UCSD-AML1 (cell line): ENCODE results near the gene CNIH4.
"Not testable (repeated sequence)": the region's sequence is repeated elsewhere in the genome, so short reads cannot be mapped to it uniquely, and the experiment has no call there.

Experiments
- DNase-seq: peaks from one replicate; lab custom pipeline; 2025; ENCODE audit not compliant: unreplicated experiment; lab: John Stamatoyannopoulos, UW

The CNIH4 gene

DNA sequence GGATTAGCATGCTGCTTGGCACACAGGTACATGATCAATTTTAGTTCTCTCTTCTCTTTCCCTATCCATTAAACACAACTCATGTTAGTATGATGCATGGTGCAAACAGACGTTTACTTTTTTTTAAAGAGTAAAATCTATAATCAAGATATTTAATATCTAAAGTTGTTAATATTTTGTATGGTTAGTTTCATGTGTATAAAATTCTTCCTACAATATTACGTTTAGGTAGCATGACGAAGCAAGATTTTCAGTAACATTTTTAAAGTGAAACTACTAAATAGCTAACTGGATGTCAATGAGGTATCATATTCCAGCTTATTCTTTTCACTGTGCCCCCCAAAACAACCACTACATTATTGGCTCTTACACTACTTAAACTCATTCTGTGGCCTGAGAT is 36.6 kb downstream of the CNIH4 start:
- DNase-seq = no peak

DNA sequence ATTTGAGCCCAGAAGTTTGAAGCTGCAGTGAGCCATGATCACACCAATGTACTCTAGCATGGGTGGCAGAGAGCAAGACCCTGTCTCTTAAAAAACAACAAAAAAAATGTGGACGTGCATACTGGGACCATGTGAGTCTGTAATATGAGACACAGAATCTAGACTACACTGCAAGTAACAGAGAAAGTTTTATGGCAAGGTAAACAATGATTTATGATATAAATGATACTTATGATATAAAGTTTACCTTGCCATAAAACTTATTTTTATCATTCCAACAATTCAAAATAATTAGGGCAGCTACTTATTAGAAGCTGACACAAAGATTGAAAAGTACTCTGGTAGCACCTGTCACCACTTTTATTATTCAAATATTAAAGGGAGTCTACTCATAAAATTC is 43.2 kb downstream of the CNIH4 start:
- no peak for DNase-seq

DNA sequence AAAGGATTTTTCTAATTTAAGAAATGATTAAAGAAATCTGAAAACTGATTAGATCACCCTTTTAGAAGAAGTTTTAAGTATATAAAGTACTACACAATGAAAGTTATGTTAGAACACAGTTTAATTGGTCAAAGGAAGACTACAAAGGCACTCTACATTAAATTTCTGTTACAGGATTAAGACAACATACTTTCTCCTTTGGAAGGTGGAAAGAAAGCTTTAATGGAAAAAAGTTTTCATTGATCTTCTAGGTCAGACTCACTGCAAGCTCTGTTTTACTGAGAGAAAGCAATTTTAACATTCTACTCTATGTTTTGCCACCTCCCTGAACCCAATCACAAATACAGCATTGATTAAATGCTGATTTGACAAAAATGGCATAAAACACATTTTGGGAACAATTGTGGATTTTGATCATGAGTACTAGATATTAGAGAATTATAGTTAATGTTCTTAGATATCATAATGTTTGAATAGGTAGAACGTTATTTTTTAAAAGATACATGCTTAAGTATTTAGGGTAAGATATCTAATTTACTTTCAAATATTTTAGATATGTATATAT is 45.9 kb downstream of the CNIH4 start:
- DNase-seq = no peak

DNA sequence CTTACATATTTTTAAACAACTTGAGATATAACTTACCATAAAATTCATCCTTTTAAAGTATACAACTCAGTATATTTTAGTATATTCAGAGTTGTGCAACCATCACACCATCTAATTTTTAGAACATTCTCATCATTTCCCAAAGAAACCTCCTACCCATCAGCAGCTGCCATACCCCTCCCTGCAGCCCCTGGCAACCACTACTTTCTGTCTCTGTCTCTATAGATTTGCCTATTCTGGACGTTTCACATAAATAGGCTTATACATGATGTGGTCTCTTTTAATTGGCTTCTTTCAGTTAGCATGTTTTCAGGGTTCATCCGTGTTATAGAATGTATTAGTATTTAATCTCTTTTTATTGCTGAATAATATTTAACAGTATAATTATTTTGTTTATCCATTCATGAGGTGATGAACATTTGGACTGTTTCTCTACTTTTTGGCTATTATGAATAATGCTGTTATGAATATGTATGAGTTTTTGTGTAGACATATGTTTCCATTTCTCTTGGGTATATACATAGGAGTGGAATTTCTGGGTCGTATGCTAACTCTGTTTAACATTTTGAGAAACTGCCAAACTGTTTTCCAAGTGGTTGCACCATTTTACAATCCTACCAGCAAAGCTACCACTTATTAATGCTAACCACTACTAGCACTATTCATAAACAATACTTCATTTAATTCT is 48.4 kb downstream of the CNIH4 start:
- DNase-seq = no peak

DNA sequence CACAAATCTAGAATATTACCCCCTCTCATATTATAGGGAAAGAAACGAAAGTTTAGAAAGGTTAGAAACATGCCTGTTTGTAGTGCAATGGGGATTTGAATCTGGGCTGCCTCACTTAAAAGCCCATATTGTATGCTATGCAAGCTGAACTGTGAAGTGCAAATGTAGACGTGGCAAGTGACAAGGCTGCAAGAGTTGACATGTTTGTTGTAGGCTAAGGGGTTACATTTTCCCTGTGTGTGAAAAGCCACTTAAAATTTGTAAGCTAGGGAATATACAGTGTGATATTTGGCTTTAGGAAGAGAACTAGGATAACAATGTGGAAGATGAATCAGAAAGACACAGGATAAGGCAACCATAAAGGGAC is 48.9 kb downstream of the CNIH4 start:
- DNase-seq = no peak

DNA sequence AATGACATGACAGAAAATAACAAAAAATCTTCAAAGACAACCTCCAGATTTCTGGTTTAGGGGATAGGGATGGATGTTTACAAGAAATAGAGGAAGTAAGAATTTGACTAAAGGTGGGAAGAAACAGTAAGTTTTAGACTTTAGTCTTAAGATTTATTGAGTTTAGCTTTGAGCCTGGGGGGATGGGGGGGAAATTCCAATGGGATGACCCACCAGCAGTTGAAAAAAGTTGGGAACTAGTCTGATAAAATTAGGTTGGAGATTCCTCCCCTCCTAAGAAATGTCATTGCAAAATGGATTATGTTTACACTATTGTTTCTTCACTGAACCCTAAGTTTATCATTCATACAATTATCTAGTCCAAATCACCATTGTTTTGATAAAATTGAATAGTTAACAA is 49.5 kb downstream of the CNIH4 start:
- DNase-seq = no peak

DNA sequence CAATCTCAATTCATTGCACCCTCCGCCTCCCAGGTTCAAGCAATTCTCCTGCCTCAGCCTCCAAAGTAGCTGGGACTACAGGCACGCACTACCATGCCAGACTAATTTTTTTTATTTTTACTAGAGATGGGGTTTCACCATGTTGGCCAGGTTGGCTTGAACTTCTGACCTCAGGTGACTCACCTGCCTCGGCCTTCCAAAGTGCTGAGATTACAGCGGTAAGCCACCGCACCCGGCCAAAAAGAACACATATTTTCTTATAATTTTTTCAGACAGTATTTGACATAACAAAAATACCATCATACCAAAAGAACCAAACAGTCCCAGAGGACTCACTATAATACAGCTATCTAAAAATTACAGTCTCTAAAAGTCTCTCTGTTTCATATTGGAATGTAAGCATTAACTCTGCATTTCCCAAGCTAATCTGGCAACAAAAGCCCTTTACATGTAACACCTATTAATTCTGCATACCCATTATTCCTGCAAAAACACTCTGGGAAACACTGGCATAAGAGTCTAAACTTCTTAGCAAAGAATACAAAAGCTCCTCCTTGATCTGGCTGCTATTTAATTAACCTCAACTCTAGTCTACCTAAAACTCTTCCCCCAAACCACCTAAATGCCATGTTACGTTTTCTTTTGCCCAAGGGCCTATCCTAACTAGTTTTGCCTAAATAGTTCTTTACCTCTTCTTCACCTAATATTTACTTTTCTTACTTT is 51.1 kb downstream of the CNIH4 start:
- no peak for DNase-seq

DNA sequence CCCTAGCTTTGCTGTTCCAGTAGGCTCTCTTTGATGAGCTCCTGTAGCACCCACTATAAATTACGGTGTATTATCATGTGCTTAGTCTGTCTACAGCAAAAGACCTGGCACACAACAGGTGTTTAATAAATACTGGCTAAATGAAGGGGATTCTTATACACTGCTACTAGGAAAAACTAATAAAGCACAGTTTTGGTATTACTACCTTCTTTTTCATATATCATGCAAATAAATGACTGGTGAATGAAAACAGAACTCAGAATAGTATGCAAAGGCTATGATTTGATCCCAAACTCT is 51.6 kb downstream of the CNIH4 start:
- DNase-seq = no peak

DNA sequence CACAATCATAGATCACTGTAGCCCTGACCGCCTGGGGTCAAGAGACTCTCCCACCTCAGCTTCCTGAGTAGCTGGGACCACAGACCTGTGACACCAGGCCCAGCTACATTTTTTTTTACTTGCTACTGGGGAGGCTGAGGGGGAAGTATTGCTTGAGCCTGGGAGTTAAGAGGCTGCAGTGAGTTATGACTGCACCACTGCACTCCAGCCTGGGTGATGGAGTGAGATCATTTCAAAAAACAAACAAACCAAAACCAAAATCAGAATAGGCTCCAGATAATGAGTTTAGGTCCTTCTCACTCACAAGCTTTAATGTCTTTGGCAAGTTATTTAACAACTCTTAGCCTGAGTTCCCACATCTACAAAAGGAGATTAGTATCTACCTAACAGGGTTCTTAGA is 55.1 kb downstream of the CNIH4 start:
- DNase-seq = no peak

DNA sequence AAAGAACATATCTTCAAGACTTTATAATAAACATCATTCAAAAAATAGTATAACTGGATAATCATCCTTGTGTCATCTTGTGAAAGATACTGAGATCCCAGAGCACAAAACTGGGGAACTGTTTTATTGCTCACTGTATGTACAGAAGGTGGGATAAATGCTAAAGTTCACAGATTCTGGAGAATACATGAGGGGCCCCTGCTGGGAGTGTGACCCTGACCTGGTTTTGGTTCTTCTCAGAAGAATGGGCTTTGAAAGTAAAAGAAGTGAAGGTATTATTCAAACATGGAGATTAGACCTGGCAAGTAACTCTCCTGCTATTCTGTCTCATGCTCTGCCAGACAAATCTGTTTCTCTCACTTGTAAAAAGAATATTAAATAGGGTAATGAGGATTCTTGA is 63.4 kb downstream of the CNIH4 start:
- DNase-seq = no peak

DNA sequence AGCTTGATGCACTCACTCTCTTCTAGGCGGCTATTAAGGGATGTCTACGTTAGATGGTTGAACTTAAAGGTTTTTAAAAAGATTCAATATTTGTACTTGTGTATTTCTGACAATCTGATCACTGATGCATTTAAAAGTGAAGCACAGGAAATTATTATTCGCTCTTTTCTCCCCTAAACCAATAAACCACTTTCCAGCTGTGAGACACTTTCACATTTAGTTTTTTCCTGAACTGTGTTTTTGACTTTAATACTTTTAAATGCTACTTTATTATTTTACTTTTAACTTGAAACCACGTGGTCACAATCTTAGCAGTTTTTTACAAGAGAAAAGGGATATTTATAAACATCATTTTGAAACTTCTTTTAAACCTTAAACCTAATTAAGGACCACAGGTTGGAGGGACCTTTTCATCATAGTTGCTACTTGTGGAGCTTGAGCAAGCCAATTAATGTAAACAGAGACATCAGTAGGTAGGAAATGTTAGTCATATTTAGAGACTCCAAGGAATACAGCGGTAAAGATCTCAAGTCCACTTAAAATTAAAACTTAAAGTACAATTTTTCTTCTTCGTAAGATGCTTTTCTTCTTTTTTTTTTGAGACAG is 68.7 kb downstream of the CNIH4 start:
- no peak for DNase-seq

DNA sequence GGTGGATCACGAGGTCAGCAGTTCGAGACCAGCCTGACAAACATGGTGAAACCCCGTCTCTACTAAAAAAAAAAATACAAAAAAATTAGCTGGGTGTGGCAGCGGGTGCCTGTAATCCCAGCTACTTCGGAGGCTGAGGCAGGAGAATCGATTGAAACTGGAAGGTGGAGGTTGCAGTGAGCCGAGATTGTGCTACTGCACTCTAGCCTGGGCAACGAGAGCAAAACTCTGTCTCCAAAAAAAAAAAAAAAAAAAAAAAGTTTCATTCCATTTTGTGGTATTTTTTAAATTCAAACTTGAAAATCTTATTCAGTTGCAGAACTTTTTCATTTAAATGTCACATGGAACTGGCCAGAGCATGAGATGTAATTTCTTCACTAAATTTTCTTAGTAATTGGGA is 70.2 kb downstream of the CNIH4 start:
- DNase-seq = not testable (repeated sequence)

DNA sequence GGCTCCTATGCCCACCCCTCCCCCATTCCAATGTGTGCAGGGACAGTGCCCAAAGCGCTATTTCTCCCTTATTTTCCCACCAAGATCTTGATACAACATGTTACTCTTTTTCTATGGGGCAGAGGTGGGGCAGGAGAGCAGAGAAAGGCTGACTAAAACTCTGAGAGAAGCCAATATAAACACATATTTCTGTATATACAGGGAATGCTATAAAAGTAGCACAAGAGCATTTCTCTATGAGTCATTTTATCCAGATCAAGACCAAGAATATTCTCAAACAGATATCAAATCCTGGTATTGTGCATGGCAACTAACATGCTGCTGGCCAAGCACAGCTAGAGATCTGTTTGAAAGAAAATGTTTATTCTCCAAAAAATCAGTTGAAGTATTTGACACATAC is 70.7 kb downstream of the CNIH4 start:
- no peak for DNase-seq

DNA sequence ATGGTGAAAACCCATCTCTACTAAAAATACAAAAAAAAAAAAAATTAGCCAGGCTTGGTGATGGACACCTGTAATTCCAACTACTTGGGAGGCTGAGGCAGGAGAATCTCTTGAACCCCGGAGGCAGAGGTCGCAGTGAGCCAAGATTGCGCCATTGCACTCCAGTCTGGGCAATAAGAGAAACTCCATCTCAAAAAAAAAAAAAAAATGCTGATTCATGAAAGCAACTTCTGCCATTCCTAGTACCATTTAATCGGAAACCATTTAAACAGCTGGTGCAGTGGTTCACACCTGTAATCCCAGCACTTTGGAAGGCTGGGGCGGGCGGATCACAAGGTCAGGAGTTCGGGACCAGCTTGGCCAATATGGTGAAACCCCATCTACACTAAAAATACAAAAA is 72.0 kb downstream of the CNIH4 start:
- not testable (repeated sequence) for DNase-seq
